Fibroblast of lung (primary cell): ENCODE data around the gene EIF4H. TPM values are rescaled to one million over a fixed set of nuclear protein-coding genes. Genes with fewer than 3 reads are reported as not detected.

ENCODE experiments used
- DNase-seq, 2 donors: peaks; one replicate each; pipeline versions ENCODE4 v3.0.0 to v3.0.0-alpha.2; 2010; ENCODE audit warnings: low read depth in 2 of 2
- H2AFZ ChIP-seq: 2 replicates; pipeline ENCODE4 v1.5.1; 2012; ENCODE audit warnings: low read length, control low read depth, inconsistent platforms
- H3K27ac ChIP-seq: 2 replicates; pipeline ENCODE4 v1.5.1; 2011; ENCODE audit warnings: low read length, control low read depth; ENCODE audit not compliant: insufficient read depth
- H3K27me3 ChIP-seq: 2 replicates; pipeline ENCODE4 v1.5.1; 2011; ENCODE audit warnings: mild to moderate bottlenecking, low read length; ENCODE audit not compliant: control insufficient read depth, insufficient read depth
- H3K36me3 ChIP-seq: 2 replicates; pipeline ENCODE4 v1.5.1; 2011; ENCODE audit warnings: low read length; ENCODE audit not compliant: control insufficient read depth, insufficient read depth
- H3K4me1 ChIP-seq: 2 replicates; pipeline ENCODE4 v1.5.1; 2011; ENCODE audit warnings: low read length; ENCODE audit not compliant: control insufficient read depth, insufficient read depth; ENCODE audit errors: extremely low read depth
- H3K4me2 ChIP-seq: 2 replicates; pipeline ENCODE4 v1.5.1; 2011; ENCODE audit warnings: low read length, control low read depth; ENCODE audit not compliant: insufficient read depth; ENCODE audit errors: extremely low read depth
- H3K4me3 ChIP-seq, 4 experiments: fragments of 200-600 bp in 1 of 4; sonication (generic) in 1 of 4; replicated peaks in 1 of 4; 2 replicates each; pipeline ENCODE4 v1.5.1; 2011 to 2016; ENCODE audit warnings: low read length in 4 of 4, low read depth in 3 of 4, mild to moderate bottlenecking in 3 of 4, control low read depth in 2 of 4, inconsistent platforms in 1 of 4, mixed read lengths in 1 of 4; ENCODE audit not compliant: insufficient read depth in 1 of 4; ENCODE audit errors: control extremely low read depth in 1 of 4
- H3K79me2 ChIP-seq: 2 replicates; pipeline ENCODE4 v1.5.1; 2012; ENCODE audit warnings: mild to moderate bottlenecking, low read length, inconsistent platforms; ENCODE audit not compliant: control insufficient read depth, insufficient read depth
- H3K9ac ChIP-seq: 2 replicates; pipeline ENCODE4 v1.5.1; 2011; ENCODE audit warnings: mild to moderate bottlenecking, low read length, control low read depth; ENCODE audit not compliant: insufficient read depth
- H3K9me3 ChIP-seq: 2 replicates; pipeline ENCODE4 v1.5.1; 2012; ENCODE audit warnings: low read depth, low read length; ENCODE audit not compliant: control insufficient read depth, insufficient read depth
- H4K20me1 ChIP-seq: 2 replicates; pipeline ENCODE4 v1.5.1; 2011; ENCODE audit warnings: low read length; ENCODE audit not compliant: control insufficient read depth, insufficient read depth; ENCODE audit errors: extremely low read depth
- CTCF ChIP-seq, 2 donors: IDR thresholded peaks in 1 of 2; conservative IDR thresholded peaks in 1 of 2; 1 replicate in 1 of 2; 2 replicates in 1 of 2; pipeline ENCODE4 v1.5.1; 2011 to 2012; ENCODE audit warnings: low read length in 2 of 2, control low read depth in 1 of 2, inconsistent platforms in 1 of 2, low read depth in 1 of 2, mild to moderate bottlenecking in 1 of 2
- EZH2 ChIP-seq: IDR thresholded peaks from 2 replicates; pipeline ENCODE4 v1.5.1; 2012; ENCODE audit warnings: low read length, control low read depth, mild to moderate bottlenecking; ENCODE audit errors: missing control alignments
- polyA plus RNA-seq, 2 donors: library from polyadenylated mRNA; depleted of rRNA in 1 of 2; stranded (reverse) in 1 of 2; unstranded in 1 of 2; fragments of >200 nt; gene quantifications; 2 replicates each; pipeline ENCODE4 v1.2.1, GENCODE V29; 2011 to 2012; ENCODE audit warnings: missing spikeins in 1 of 2
- total RNA-seq: library from RNA; depleted of rRNA; stranded (reverse); fragments of >200 nt; gene quantifications from 2 replicates; pipeline ENCODE4 v1.2.1, GENCODE V29; 2014

Gene EIF4H
- total and polyA plus RNA-seq, 2 donors (not counting 1 experiment from before 2014, with no cell fraction given), result 292 to 361 TPM

DNA sequence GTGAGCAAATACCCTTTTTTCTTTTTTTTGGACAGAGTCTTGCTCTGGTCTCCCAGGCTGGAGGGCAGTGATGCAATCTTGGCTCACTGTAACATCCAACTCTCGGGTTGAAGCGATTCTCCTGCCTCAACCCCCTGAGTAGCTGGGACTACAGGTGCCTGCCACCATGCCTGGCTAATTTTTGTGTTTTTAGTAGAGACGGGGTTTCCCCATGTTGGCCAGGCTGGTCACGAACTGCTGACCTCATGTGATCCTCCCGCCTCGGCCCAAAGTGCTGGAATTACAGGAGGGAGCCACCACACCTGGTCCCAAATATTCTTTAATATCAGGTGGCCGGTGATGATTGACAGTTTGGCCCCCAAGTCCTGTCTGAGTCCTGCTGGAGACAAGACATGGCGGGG lies 42.2 kb downstream of the EIF4H start:
- Histone ChIP-seq H3K9me3 (no peaks in the 10 kb centered on the region), H2AFZ (no peak overlapping the region), H3K27ac (no peak overlapping the region), H3K27me3 (no peaks in the 10 kb centered on the region), H4K20me1 (no peaks in the 10 kb centered on the region), H3K36me3 (no peaks in the 10 kb centered on the region), H3K9ac (no peak overlapping the region), H3K4me3 (no peak overlapping the region), H3K4me2 (no peak overlapping the region), H3K79me2 (no peaks in the 10 kb centered on the region), H3K4me1 (no peaks in the 10 kb centered on the region)
- no peak for TF ChIP-seq EZH2
- TF ChIP-seq CTCF (conservative IDR thresholded peaks at IDR 0.05 in 1 of 2, IDR thresholded peaks at IDR 0.05 in 1 of 2; ENCODE audit: low read depth in 1 of 2, low read length in 2 of 2), result no peak
- DNase-seq, result no peak

DNA sequence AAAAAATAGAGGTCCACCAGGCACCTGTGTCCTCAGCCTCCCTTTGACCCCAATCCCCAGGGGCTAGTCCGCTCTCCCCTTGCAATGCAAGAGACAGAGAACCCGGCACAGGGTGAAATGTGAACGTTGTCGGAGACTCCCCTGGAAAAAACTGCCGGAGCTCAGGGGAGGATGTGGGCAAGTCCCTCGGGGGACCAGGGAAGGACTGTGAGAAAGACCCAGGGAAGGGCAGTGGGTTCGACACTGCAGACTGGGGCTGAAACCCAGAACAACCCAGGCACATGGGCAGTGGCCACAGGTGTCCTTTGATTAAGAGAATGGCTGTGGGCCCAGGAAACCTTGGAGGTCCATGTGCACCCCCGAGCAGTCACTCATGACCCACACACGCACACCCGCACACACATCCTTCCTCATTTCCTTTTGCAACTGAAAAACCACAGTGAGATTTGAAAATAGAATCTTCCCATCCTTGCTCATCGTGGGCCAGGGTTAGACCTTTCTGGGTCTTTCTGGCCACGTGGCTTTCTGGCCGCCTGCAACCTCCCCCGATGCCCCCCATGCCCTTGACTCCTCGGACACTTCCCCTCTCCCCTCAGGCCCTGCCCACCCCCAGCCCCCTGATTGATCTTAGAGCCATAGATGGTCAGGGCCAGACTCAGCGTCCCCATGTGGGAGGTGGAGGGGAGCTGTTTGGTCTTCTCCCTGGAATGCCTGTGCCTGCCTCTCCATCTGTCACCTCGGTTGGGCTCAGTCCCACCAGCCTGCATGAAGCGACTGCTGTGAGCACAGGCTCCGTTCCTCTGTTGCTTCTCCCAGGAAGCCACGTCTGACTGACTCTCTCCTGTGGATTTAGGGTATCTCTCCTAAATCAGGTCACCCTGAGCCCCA lies 43.5 kb downstream of the EIF4H start:
- no peak overlapping the region for H3K4me3 ChIP-seq
- H3K9me3 ChIP-seq, result no peaks in the 10 kb centered on the region
- H3K36me3 ChIP-seq, result no peaks in the 10 kb centered on the region
- TF ChIP-seq EZH2 (no peak), CTCF (conservative IDR thresholded peaks at IDR 0.05 in 1 of 2, IDR thresholded peaks at IDR 0.05 in 1 of 2; ENCODE audit: low read depth in 1 of 2, low read length in 2 of 2) (no peak)
- DNase-seq, result no peak
- H3K27ac ChIP-seq, result no peak overlapping the region
- no peak overlapping the region for H2AFZ ChIP-seq
- H4K20me1 ChIP-seq, result no peaks in the 10 kb centered on the region
- H3K4me1 ChIP-seq, result no peaks in the 10 kb centered on the region
- H3K4me2 ChIP-seq, result no peak overlapping the region
- H3K27me3 ChIP-seq, result no peaks in the 10 kb centered on the region
- H3K9ac ChIP-seq, result no peak overlapping the region
- H3K79me2 ChIP-seq, result no peaks in the 10 kb centered on the region

DNA sequence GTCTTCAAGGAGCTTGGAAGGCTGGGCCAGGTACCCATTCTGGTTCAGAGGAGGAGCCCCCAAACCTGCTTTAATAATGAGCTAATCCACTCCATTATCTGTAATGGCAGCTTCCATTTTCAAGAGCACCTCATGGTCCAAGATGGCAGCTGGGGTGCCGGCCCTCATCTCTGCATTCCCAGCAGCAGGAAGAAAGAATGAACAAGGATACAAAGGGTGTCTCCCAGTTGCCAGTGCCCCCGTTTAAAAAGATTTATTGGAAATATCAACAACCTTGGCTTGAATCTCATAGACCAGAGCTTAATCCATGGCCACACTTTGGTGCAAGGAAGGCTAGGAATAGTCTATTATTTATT lies 44.2 kb downstream of the EIF4H start:
- no peak overlapping the region for H3K4me2 ChIP-seq
- no peak overlapping the region for H3K4me3 ChIP-seq
- no peaks in the 10 kb centered on the region for H3K36me3 ChIP-seq
- no peaks in the 10 kb centered on the region for H3K27me3 ChIP-seq
- H3K9ac ChIP-seq, result no peak overlapping the region
- no peak overlapping the region for H2AFZ ChIP-seq
- H3K79me2 ChIP-seq, result no peaks in the 10 kb centered on the region
- H4K20me1 ChIP-seq, result no peaks in the 10 kb centered on the region
- TF ChIP-seq CTCF (conservative IDR thresholded peaks at IDR 0.05 in 1 of 2, IDR thresholded peaks at IDR 0.05 in 1 of 2; ENCODE audit: low read depth in 1 of 2, low read length in 2 of 2) (no peak), EZH2 (no peak)
- H3K4me1 ChIP-seq, result no peaks in the 10 kb centered on the region
- H3K27ac ChIP-seq, result no peak overlapping the region
- no peak for DNase-seq
- no peaks in the 10 kb centered on the region for H3K9me3 ChIP-seq
